Stimulated activated CD8-positive, alpha-beta memory T cell treated with anti-CD3 and anti-CD28 coated beads, Interleukin-15, amount 100 ng/mL, for 24 hours (primary cell): ENCODE results near the gene UBASH3B.
"Not testable (repeated sequence)": the region's sequence is repeated elsewhere in the genome, so short reads cannot be mapped to it uniquely, and the experiment has no call there.

Source experiments
- DNase-seq: peaks from one replicate; pipeline ENCODE4 v3.0.0-alpha.2; 2020; ENCODE audit warnings: low read depth

The UBASH3B gene

GRCh38 chr11:122655527-122656072 lies at the start of gene UBASH3B:
TSS of gene UBASH3B (plus strand) at chr11:122655722. CDS start at chr11:122656050, 328 bp downstream.
- peak; percentile 36 for DNase-seq

- DNase-seq: not testable (repeated sequence)
Observed at GRCh38 chr11:122607162-122607561, 48.4 kb upstream of the UBASH3B start.

GRCh38 chr11:122612123-122612824 lies 43.2 kb upstream of the UBASH3B start:
- no peak for DNase-seq

- no peak for DNase-seq
Observed at GRCh38 chr11:122616718-122617117, 38.8 kb upstream of the UBASH3B start.

- no peak for DNase-seq
Observed at GRCh38 chr11:122617297-122617696, 38.2 kb upstream of the UBASH3B start.

GRCh38 chr11:122617926-122618325 lies 37.6 kb upstream of the UBASH3B start:
- no peak for DNase-seq

- DNase-seq: no peak
Observed at GRCh38 chr11:122618927-122619326, 36.6 kb upstream of the UBASH3B start.

- DNase-seq: no peak
Observed at GRCh38 chr11:122619757-122620156, 35.8 kb upstream of the UBASH3B start.

GRCh38 chr11:122625501-122625900 lies 30.0 kb upstream of the UBASH3B start:
- not testable (repeated sequence) for DNase-seq

GRCh38 chr11:122625976-122626665 lies 29.4 kb upstream of the UBASH3B start:
- DNase-seq: no peak

GRCh38 chr11:122627745-122628144 lies 27.8 kb upstream of the UBASH3B start:
- no peak for DNase-seq

- peak; percentile 14 for DNase-seq
Observed at GRCh38 chr11:122628810-122629555, 26.5 kb upstream of the UBASH3B start.

GRCh38 chr11:122632181-122632824 lies 23.2 kb upstream of the UBASH3B start:
- DNase-seq: no peak

GRCh38 chr11:122633219-122633829 lies 22.2 kb upstream of the UBASH3B start:
- no peak for DNase-seq

- DNase-seq: no peak
Observed at GRCh38 chr11:122634501-122634900, 21.0 kb upstream of the UBASH3B start.

GRCh38 chr11:122637541-122637940 lies 18.0 kb upstream of the UBASH3B start:
- no peak for DNase-seq

GRCh38 chr11:122642472-122642922 lies 13.0 kb upstream of the UBASH3B start:
- no peak for DNase-seq

- DNase-seq: no peak
Observed at GRCh38 chr11:122642971-122643370, 12.6 kb upstream of the UBASH3B start.

GRCh38 chr11:122645847-122646246 lies 9.7 kb upstream of the UBASH3B start:
- DNase-seq: no peak

GRCh38 chr11:122646549-122647340 lies 8.8 kb upstream of the UBASH3B start:
- DNase-seq: no peak
